PC-9 (cell line): ENCODE results near the gene GPX4.

ENCODE experiments used
- EZH2 ChIP-seq: fragments of 200-600 bp; sonication (generic); IDR thresholded peaks from 2 replicates; pipeline ENCODE4 v1.8.0; 2017; ENCODE audit warnings: antibody characterized with exemption, low read depth
- TF ChIP-seq, protein P1 (sequence below): fragments of 200-600 bp; sonication (generic); conservative IDR thresholded peaks from 2 replicates; pipeline ENCODE4 v1.6.1; 2017; ENCODE audit warnings: mixed run types, antibody characterized with exemption, mild to moderate bottlenecking, moderate library complexity

DNA sequence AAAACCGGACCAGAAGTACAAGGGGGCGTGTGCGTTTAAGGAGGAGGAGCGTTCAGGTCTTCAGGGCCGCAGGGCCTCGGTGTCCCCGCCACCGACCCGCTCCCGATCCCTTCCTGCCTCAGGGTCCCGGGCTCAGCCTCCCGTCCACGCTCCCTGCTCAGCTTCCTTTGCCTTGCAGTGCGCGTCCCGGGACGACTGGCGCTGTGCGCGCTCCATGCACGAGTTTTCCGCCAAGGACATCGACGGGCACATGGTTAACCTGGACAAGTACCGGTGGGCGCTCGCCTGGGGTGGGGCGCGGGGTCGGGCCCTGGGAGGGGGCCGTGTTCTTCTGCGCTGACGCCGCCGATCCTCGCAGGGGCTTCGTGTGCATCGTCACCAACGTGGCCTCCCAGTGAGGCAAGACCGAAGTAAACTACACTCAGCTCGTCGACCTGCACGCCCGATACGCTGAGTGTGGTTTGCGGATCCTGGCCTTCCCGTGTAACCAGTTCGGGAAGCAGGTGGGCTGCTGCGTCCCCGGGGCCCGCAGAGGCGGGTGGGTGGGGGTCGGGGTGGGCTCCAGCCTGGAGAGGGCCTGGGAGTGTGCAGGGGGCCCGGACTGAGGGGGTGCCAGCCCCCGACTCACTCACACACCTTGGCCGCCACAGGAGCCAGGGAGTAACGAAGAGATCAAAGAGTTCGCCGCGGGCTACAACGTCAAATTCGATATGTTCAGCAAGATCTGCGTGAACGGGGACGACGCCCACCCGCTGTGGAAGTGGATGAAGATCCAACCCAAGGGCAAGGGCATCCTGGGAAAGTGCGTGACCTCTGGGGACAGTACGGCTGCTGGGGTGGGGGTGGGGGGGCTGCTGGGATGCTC, 1.4 kb downstream of the GPX4 start:
- TF ChIP-seq, protein P1, sequence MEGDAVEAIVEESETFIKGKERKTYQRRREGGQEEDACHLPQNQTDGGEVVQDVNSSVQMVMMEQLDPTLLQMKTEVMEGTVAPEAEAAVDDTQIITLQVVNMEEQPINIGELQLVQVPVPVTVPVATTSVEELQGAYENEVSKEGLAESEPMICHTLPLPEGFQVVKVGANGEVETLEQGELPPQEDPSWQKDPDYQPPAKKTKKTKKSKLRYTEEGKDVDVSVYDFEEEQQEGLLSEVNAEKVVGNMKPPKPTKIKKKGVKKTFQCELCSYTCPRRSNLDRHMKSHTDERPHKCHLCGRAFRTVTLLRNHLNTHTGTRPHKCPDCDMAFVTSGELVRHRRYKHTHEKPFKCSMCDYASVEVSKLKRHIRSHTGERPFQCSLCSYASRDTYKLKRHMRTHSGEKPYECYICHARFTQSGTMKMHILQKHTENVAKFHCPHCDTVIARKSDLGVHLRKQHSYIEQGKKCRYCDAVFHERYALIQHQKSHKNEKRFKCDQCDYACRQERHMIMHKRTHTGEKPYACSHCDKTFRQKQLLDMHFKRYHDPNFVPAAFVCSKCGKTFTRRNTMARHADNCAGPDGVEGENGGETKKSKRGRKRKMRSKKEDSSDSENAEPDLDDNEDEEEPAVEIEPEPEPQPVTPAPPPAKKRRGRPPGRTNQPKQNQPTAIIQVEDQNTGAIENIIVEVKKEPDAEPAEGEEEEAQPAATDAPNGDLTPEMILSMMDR: no peak
- no peak for TF ChIP-seq EZH2
